ENCODE results near the gene PPP6R3. TPM values are rescaled to one million over a fixed set of nuclear protein-coding genes. Genes with fewer than 3 reads are reported as not detected.

PPP6R3 gene
- total and polyA plus RNA-seq, 2 of the 13 experiments (the other 11 are each of a cell fraction or from before 2014, with no cell fraction given), result 41.2 to 83.4 TPM

- TF ChIP-seq PAXIP1 (CRISPR knock-in tag; conservative IDR thresholded peaks at IDR 0.05), result no peak
- TF ChIP-seq TERF1 (CRISPR knock-in tag; IDR thresholded peaks at IDR 0.05), result no peak
- no peak for TF ChIP-seq KDM6A (CRISPR knock-in tag; IDR thresholded peaks at IDR 0.05; ENCODE audit: low read depth)
- TF ChIP-seq AHR (CRISPR knock-in tag; IDR thresholded peaks at IDR 0.05), result no peak
- no peak for TF ChIP-seq HHEX (CRISPR knock-in tag; IDR thresholded peaks at IDR 0.05)
- no peak for TF ChIP-seq ZNF746 (CRISPR knock-in tag; IDR thresholded peaks at IDR 0.05)
- no peak for TF ChIP-seq ZNF326 (CRISPR knock-in tag; IDR thresholded peaks at IDR 0.05; ENCODE audit: borderline replicate concordance)
- TF ChIP-seq, protein P1, sequence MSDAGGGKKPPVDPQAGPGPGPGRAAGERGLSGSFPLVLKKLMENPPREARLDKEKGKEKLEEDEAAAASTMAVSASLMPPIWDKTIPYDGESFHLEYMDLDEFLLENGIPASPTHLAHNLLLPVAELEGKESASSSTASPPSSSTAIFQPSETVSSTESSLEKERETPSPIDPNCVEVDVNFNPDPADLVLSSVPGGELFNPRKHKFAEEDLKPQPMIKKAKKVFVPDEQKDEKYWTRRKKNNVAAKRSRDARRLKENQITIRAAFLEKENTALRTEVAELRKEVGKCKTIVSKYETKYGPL (CRISPR knock-in tag; IDR thresholded peaks at IDR 0.05), result no peak
- TF ChIP-seq ZFP36L1 (CRISPR knock-in tag; IDR thresholded peaks at IDR 0.05), result no peak
- TF ChIP-seq ATF4 (CRISPR knock-in tag; IDR thresholded peaks at IDR 0.05), result no peak
- TF ChIP-seq NR3C1 (CRISPR knock-in tag; IDR thresholded peaks at IDR 0.05), result no peak
- no peak for TF ChIP-seq ZKSCAN1 (IDR thresholded peaks at IDR 0.05; ENCODE audit: low read length)
- TF ChIP-seq, protein P2, sequence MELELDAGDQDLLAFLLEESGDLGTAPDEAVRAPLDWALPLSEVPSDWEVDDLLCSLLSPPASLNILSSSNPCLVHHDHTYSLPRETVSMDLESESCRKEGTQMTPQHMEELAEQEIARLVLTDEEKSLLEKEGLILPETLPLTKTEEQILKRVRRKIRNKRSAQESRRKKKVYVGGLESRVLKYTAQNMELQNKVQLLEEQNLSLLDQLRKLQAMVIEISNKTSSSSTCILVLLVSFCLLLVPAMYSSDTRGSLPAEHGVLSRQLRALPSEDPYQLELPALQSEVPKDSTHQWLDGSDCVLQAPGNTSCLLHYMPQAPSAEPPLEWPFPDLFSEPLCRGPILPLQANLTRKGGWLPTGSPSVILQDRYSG (CRISPR knock-in tag; IDR thresholded peaks at IDR 0.05), result no peak
- no peak for TF ChIP-seq FUBP1 (CRISPR knock-in tag; IDR thresholded peaks at IDR 0.05; ENCODE audit: borderline replicate concordance)
- TF ChIP-seq POGZ (CRISPR knock-in tag; IDR thresholded peaks at IDR 0.05), result no peak
- TF ChIP-seq, protein P3, sequence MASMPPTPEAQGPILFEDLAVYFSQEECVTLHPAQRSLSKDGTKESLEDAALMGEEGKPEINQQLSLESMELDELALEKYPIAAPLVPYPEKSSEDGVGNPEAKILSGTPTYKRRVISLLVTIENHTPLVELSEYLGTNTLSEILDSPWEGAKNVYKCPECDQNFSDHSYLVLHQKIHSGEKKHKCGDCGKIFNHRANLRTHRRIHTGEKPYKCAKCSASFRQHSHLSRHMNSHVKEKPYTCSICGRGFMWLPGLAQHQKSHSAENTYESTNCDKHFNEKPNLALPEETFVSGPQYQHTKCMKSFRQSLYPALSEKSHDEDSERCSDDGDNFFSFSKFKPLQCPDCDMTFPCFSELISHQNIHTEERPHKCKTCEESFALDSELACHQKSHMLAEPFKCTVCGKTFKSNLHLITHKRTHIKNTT (CRISPR knock-in tag; IDR thresholded peaks at IDR 0.05), result no peak
- TF ChIP-seq ZNF558 (CRISPR knock-in tag; IDR thresholded peaks at IDR 0.05; ENCODE audit: borderline replicate concordance), result no peak
These were observed 204.4 kb downstream of the PPP6R3 start (continued) for GRCh38 chr11:68664906-68665305.
